A673 (cell line): ENCODE measurements around the gene LIF. TPM values are rescaled to one million over a fixed set of nuclear protein-coding genes. Genes with fewer than 3 reads are reported as not detected.

Source experiments
- BruUV-seq: library from RNA; stranded (reverse); fragments of 400-500 nt; replicated peaks from 2 replicates; lab custom pipeline; 2021; lab: Mats Ljungman, UMichigan
- CTCF ChIA-PET: fragments of 300-600 bp; sonication (Branson Sonifier 250); formaldehyde crosslinking; loops from one replicate; lab custom pipeline; 2022; ENCODE audit warnings: antibody characterized with exemption; lab: Charles Lee
- POLR2A ChIA-PET: fragments of 300-600 bp; sonication (Branson Sonifier 250); formaldehyde crosslinking; loops from one replicate; lab custom pipeline; 2022; ENCODE audit warnings: antibody characterized with exemption; ENCODE audit not compliant: low non-redundant PET; lab: Charles Lee
- DNase-seq: peaks from one replicate; pipeline ENCODE4 v3.0.0-alpha.2; 2015; ENCODE audit warnings: low spot score
- H3K27ac ChIP-seq: fragments of 200-600 bp; sonication (generic); 2 replicates; pipeline ENCODE4 v1.5.1; 2016; ENCODE audit warnings: mixed run types, low read depth, mild to moderate bottlenecking, mixed read lengths, antibody characterized with exemption, low read length; ENCODE audit not compliant: poor library complexity, severe bottlenecking
- H3K27me3 ChIP-seq: fragments of 200-600 bp; sonication (generic); replicated peaks from 2 replicates; pipeline ENCODE4 v1.6.1; 2017; ENCODE audit warnings: mixed run types, low read depth, mild to moderate bottlenecking, mixed read lengths, antibody characterized with exemption, low read length; ENCODE audit not compliant: insufficient read depth, poor library complexity
- H3K36me3 ChIP-seq: fragments of 200-600 bp; sonication (generic); 2 replicates; pipeline ENCODE4 v1.6.1; 2016; ENCODE audit warnings: mixed run types, mild to moderate bottlenecking, mixed read lengths, antibody characterized with exemption, low read length; ENCODE audit not compliant: insufficient read depth, poor library complexity, severe bottlenecking
- H3K4me1 ChIP-seq: fragments of 200-600 bp; sonication (generic); 2 replicates; pipeline ENCODE4 v1.6.1; 2017; ENCODE audit warnings: mixed run types, mild to moderate bottlenecking, mixed read lengths, antibody characterized with exemption, low read length; ENCODE audit not compliant: insufficient read depth, poor library complexity, severe bottlenecking
- H3K4me3 ChIP-seq: fragments of 200-600 bp; sonication (generic); 2 replicates; pipeline ENCODE4 v1.5.1; 2016; ENCODE audit warnings: low read depth, mixed run types, mild to moderate bottlenecking, mixed read lengths, low read length; ENCODE audit not compliant: poor library complexity, severe bottlenecking
- H3K9me3 ChIP-seq: fragments of 200-600 bp; sonication (generic); 2 replicates; pipeline ENCODE4 v1.6.1; 2016; ENCODE audit warnings: mixed run types, low read depth, mild to moderate bottlenecking, mixed read lengths, antibody characterized with exemption, low read length; ENCODE audit not compliant: poor library complexity, severe bottlenecking
- CTCF ChIP-seq: fragments of 300-800, 200-600 bp; sonication (generic); conservative IDR thresholded peaks from 2 replicates; pipeline ENCODE4 v1.5.1; 2017; ENCODE audit warnings: low read depth, mild to moderate bottlenecking, antibody characterized with exemption, low read length, moderate library complexity, mixed read lengths
- EZH2 ChIP-seq: fragments of 200-600 bp; sonication (generic); IDR thresholded peaks from 2 replicates; pipeline ENCODE4 v1.6.1; 2017; ENCODE audit warnings: borderline replicate concordance, low read depth, mild to moderate bottlenecking, mixed read lengths, antibody characterized with exemption, low read length; ENCODE audit not compliant: poor library complexity, severe bottlenecking
- intact Hi-C: fragments of 100-400 bp; cut with micrococcal nuclease; formaldehyde crosslinking; loops from one replicate; pipeline ENCODE4 v1.10.0; 2022; ENCODE audit not compliant: unreplicated experiment
- total RNA-seq: library from RNA; stranded (reverse); gene quantifications from 2 replicates; pipeline ENCODE4 v1.2.3, GENCODE V29; 2021

The LIF gene
- total RNA-seq, 1 experiment from 2014 or later: 0.24 TPM

DNA sequence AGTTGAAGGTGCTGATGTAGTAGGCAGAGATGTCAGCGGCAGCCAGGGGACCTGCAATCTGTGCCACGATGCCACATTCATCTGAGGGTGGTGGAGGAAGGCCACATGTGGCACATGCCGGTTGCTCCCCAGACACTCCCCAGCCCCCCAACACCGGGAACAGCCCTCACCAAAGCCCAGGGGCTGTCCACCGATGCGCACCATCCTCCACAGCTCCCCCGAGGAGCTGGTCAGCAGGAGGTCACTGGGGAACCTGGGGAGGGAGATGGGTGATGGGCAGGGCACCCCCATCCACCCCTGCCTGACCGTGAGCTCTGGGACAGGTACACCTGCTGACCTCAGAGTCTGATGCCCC, 39.3 kb upstream of the LIF start:
- Histone ChIP-seq H3K4me3 (no peak overlapping the region), H3K4me1 (peaks cover 22% of the 10 kb centered on the region), H3K9me3 (no peaks in the 10 kb centered on the region), H3K27me3 (no peaks in the 10 kb centered on the region), H3K27ac (no peak overlapping the region), H3K36me3 (no peaks in the 10 kb centered on the region)
- intact Hi-C loops: loop anchor here (5.0 to 10.0 kb wide), 3 partner anchors 136 to 319 kb away; partner anchors contain the start of gene TCN2
- CTCF ChIA-PET: no interaction called here
- POLR2A ChIA-PET: no interaction called here
- TF ChIP-seq CTCF: no peak
- TF ChIP-seq EZH2: no peak
- no peak for DNase-seq
- BruUV-seq: no TSS peak

DNA sequence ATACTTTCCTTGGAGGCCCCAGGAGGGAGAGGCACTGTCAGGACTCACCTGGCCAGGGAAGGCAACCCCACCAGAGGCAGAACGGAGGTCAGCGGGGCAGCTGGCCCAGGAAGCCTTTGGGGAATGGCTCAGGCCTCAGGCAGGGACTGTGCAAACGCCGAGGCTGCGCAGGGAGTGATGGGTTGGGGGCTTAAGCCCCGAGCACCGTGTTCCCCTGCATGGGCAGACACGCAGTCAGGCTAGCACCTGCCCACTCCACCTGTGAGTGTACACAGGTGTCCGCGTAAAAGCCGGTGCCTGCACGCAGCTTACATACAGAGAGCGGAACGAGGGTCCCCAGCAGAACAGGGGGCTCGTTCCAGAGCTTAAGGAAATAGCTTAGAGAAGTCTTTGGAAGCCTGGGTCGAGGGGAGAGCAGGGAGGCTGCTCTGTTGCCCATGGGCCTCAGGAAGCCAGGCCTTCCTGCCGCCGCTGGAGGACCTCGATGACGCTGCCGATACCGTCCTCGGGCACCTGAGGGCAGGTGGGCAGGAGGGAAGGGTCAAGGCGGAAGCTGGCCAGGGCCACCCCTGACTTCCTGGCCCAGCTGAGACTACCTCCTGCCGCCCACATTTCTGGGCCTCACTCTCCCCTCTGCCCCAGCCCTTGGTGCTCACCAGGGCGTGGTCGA, 38.8 kb upstream of the LIF start:
- Histone ChIP-seq H3K27ac (no peak overlapping the region), H3K4me3 (no peak overlapping the region), H3K9me3 (no peaks in the 10 kb centered on the region), H3K36me3 (no peaks in the 10 kb centered on the region), H3K4me1 (peaks cover 17% of the 10 kb centered on the region), H3K27me3 (no peaks in the 10 kb centered on the region)
- no peak for TF ChIP-seq CTCF
- TF ChIP-seq EZH2: no peak
- no peak for DNase-seq
- intact Hi-C loops: loop anchor here (5.0 to 10.0 kb wide), 3 partner anchors 137 to 319 kb away; partner anchors contain the start of gene TCN2
- no TSS peak for BruUV-seq
- POLR2A ChIA-PET: no interaction called here
- CTCF ChIA-PET: no interaction called here

- Histone ChIP-seq H3K27me3 (no peaks in the 10 kb centered on the region), H3K4me3 (no peak overlapping the region), H3K27ac (no peak overlapping the region), H3K9me3 (no peaks in the 10 kb centered on the region), H3K4me1 (peaks cover 10% of the 10 kb centered on the region), H3K36me3 (no peaks in the 10 kb centered on the region)
- no peak for TF ChIP-seq EZH2
- no peak for TF ChIP-seq CTCF
- no TSS peak for BruUV-seq
- intact Hi-C loops: loop anchor here (5.0 to 10.0 kb wide), 3 partner anchors 138 to 320 kb away; partner anchors contain the start of gene TCN2
- CTCF ChIA-PET: no interaction called here
- DNase-seq: no peak
- POLR2A ChIA-PET: no interaction called here
These were observed 38.1 kb upstream of the LIF start for GRCh38 chr22:30284666-30285065.
